Left hindlimb (tissue), 1 donor: ENCODE measurements around the gene CPD.
"Not testable (repeated sequence)": the region's sequence is repeated elsewhere in the genome, so short reads cannot be mapped to it uniquely, and the experiment has no call there.

Source experiments
- DNase-seq: peaks from one replicate; pipeline ENCODE4 v3.0.0-alpha.2; 2018

CPD gene

DNA sequence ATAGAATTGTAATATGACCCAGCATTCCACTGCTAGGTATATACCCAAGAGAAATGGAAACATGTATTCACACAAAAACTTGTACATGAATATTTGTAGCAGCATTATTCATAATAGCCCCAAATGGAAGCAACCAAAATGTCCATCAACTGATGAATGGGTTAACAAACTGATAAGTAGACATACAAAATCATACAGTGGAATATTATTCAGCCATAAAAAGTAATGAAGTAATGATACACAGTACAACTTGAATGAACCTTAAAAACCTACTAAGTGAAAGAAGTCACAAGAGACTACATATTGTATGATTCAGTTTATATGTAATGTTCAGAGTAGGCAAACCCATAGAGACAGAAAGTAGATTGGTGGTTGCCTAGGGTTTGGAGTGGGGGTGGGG lies 58.0 kb downstream of the CPD start:
- no peak for DNase-seq

DNA sequence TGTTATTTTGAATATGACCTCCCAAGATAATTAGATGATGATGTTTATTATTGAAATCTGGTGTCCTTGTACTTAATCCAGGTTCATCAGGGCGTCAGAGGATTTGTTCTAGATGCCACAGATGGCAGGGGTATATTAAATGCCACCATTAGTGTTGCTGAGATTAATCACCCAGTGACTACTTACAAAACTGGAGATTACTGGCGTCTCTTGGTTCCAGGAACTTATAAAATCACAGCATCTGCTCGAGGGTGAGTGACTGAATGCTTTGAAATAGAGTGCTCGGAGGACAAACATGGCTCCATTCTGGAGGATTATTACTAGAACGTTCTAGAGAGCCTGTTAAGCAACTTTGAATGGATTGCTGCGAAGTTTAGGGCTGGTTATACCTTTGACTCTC lies 65.0 kb downstream of the CPD start:
- no peak for DNase-seq

DNA sequence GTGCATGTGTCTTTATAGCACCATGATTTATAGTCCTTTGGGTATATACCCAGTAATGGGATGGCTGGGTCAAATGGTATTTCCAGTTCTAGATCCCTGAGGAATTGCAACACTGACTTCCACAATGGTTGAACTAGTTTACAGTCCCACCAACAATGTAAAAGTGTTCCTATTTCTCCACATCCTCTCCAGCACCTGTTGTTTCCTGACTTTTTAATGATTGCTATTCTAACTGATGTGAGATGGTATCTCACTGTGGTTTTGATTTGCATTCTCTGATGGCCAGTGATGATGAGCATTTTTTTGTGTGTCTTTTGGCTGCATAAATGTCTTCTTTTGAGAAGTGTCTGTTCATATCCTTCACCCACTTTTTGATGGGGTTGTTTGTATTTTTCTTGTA lies 67.9 kb downstream of the CPD start:
- DNase-seq = not testable (repeated sequence)

DNA sequence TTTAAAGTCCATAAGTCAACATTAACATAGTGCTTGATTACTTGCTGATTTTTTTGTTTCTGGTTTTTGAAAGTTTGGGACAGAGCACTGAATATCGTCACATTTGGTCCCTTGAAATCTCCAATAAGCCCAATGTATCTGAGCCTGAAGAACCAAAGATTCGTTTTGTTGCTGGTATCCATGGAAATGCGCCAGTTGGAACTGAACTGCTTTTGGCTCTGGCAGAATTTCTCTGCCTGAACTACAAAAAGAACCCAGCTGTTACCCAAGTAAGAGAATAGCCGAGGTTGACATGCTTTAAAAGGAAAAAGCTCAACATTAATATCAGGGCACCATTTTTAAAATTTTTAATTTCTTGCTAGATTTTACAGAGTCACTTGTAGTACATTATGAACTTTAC lies 70.8 kb downstream of the CPD start:
- no peak for DNase-seq

DNA sequence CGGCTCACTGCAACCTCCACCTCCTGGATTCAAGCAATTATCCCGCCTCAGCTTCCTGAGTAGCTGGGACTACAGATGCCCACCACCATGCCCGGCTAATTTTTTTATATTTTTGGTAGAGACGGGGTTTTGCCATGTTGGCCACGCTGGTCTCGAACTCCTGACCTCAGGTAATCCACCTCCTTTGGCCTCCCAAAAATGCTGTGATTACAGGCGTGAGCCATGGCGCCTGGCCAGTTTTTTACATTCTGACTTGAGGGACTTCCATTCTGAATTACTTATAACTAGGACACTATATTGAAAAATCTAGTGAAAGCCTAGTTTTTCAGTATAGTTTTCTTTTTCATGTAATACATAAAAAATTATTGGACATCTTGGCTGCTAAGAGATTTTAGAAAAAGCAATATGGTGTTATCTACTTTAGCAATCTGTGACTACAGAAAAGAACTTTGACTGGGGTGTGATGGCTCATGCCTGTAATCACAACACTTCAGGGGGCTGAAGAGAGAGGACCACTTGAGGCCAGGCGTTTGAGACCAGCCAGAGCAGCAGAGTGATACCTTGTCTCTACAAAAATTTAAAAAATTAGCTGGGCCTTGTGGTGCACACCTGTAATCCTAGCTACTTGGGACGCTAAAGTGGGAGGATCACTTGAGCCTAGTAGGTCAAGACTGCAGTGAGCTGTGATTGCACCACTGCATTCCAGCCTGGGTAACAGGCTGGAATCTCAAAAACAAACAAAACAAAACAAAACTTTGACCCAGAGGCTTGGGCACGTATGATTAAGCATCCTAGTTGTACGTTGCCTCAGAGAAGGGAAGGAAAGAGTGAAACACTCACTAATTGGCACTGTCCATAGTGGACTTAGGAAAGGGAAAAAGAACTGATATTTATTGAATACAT lies 71.6 kb downstream of the CPD start:
- no peak for DNase-seq

DNA sequence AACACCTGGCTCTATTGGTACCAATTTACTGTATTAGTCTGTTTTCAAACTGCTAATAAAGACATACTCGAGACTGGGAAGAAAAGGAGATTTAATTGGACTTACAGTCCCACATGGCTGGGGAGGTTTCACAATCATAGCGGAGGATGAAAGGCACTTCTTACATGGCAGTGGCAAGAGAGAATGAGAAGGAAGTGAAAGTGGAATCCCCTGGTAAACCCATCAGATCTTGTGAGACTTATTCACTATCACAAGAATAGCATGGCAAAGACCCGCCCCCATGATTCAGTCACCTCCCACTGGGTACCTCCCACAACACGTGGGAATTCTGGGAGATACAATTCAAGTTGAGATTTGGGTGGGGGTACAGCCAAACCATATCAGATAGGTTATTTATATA lies 75.9 kb downstream of the CPD start:
- DNase-seq = no peak

DNA sequence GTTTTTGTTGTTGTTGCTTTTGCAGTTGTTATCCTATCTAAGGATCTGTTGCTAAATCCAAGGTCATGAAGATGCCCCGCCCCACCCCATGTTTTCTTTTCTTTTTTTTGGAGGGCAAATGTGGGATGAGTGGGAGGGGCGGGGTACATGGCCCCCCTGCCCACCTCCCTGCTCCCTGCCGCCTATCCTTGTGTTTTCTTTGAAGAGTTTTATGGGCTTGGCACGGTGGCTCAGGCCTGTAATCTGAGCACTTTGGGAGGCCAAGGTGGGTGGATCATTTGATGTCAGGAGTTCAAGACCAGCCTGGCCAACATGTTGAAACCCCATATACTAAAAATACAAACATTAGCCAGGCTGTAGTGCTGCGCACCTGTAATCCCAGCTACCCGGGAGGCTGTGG lies 79.6 kb downstream of the CPD start:
- DNase-seq = no peak

DNA sequence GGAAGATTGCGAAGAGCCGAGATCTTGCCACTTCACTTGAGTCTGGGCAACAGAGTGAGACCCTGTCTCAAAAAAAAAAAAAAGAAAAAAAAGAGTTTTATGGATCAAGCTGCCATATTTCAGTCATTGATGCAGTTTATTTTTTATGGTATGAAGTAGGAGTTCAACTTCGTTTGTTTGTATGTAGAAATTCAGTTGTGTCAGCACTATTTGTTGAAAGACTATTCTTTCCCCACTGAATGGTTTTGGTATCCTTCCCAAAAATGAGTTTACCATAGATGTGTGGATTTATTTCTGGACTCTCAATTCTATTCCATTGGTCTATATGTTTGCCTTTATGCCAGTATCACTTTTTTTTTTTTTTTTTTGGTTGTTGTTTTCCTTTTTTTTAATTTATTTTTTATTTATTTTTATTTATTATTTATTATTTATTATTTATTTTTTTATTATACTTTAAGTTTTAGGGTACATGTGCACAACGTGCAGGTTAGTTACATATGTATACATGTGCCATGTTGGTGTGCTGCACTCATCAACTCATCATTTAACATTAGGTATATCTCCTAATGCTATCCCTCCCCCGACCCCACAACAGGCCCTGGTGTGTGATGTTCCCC lies 80.2 kb downstream of the CPD start:
- not testable (repeated sequence) for DNase-seq

DNA sequence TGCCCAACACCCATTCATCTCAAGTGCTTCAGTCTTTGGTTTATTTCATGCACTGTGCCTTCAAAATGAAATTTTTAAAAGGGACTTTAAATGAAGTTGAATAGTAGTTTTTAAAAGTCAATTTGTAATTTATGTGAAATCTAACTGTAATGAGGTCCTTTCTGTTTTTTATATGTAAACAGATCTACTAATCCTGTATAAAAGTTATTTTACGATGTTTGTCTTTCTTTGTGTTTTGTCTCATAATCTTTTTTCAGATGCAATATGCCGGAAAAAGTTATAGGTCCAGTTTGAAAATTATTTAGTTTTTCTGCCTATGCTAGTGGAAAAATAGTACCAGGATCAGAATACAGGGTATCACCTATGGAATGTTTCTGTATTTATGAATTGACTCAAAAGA lies 89.7 kb downstream of the CPD start:
- no peak for DNase-seq

DNA sequence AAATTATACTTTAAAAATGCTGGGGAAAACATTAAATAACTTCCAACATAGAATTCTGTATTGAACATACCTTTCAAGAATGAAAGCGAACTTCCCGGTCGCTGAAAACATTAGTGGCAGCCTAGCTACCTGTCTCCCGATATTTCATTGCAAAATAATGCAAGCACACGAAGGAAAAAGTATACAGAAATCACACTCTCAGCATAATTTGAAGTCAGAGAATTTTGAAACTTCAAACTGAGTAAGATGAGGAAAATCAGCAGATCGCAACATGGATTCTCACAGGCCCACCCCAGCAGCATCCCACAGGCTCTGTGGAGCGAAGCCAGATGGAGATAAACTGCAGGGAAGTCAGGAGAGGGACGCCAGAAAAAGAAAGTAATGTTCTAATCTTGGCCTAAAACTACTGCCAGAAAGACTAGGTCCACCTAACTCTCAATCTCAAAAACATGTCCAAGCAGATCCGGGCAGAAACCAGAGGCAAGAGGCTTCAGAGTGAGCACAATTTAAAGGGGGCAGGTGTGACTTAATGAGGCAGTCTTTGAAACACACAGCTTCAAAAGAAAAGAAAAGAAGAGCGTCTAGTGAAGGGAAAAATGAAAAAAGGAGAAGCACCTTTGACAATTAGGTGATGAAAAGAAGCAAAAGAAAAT lies 93.6 kb downstream of the CPD start:
- DNase-seq = no peak

DNA sequence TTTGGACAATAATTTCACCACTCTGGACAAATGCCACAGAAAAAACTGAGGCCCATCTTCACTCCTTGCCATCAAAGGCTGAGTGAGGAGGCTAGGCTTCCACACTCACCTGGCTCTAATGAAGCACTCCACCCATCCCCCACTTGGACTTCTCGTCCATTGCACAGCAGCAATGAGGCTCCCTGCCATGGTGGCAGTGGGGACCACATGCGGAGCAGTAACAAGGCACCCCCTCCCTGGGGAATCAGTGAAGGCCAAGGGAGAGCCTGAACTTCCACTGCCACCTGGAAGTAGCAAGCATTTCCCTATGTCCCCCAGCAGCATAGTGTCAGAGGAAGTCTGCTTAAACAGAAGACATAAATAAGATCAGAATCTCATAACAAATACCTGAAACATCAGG lies 96.5 kb downstream of the CPD start:
- DNase-seq = no peak

DNA sequence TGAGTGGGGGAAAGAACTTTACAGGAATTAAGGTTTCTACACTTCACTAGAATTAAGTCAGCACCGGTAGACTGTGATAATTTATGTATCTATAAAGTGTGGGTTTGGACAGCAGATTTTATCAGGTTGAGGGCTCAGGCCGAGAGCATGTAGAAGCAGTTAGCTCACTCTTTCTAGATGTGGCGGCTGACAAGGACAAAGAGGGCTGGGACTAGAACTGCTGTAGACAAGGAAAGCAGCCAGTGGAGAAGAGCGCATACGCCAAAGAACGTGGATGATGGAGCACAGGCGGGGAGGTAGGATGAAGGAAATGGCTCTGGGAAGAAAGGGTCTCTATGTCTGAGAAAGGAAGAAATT lies 98.0 kb downstream of the CPD start:
- no peak for DNase-seq

DNA sequence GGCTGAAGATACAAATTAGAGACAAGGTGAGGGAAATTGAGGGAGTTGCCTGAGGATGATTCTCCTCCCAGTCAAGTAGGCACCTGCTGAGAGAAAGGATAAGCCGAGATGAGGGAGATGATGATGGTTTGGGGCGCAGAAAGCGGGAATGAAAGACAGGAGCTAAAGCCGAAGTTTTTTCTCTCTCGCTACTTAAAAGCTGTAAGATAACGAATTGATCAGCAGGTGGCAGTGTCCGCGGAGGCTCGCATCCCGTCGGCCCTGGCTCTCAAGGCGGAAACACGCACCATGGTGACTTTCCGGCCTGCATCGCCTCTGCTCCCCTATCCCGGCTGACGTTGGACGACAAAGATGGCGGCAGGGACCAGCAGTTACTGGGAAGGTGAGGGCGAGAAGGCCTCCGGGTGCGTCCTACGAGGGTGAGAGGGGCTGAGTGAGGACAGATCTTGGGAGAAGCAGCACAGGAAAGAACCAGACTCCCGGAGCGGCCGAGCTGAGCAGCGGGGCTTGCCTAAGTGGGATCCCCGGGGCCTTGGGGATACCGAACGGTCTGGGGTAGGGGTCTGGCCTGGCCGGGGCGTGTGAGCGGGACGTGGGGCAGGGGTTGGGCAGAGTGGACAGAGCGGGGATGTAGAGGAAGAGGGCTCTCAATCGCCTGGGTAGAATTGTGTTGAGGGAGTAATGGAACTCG lies 98.5 kb downstream of the CPD start, which contains the start of gene GOSR1:
GOSR1 (plus strand) TSS at position 326 of the 691 bp plus-strand sequence; CDS start at position 352, 26 bp downstream.
- DNase-seq = peak; percentile 95

DNA sequence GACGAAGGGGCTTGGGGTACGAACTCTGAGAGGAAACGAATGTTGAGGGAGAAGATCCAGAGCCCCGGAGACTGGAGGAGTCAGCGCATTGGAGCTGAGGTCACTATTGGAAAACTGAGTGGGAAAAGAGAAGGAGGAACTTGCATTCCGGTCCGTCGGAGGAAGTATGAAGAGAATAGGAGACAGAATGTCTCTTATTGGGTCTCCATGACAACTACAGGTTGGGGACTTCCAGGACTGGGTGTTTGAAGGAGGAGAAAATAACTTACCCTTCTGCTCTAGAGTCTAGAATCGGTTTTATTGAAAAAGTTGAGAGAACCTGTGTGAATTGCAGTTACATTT lies 99.0 kb downstream of the CPD start:
- DNase-seq = no peak

DNA sequence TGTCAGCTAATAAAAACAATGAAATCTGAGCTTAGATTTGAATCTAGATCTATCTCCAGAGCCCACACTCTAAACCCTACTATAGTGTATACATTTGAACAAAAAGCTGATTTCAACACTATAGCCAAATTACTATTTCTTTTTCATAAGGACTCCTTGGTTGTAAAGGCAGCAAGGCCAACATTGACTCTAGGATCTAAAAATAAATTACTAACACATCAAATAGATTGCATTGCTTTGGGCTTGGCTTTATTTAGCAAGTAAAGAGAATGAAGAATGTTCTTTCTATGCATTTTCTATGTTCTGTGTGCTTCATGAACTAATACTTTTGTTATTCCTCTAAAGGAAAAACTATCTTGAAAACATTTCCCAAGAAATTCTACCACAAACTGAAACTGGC lies 103.8 kb downstream of the CPD start:
- DNase-seq = no peak

DNA sequence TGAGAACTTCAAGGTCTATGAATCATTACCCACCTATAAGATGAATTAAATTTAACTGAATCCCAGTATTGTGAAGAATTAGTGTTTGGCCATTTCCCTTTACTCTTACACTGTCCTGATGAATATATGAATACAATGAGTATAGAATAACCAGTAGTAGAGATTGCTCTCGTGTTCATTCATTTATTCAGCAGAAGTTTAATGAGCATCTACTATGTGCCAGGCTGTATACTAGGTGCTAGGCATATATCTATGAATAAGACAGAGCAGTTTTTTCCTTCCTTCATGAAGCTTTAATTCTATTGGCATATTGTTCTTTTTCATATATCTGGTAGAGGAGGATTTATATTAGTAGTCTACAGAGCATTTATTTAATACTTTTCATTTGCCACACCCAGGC lies 104.4 kb downstream of the CPD start:
- no peak for DNase-seq

DNA sequence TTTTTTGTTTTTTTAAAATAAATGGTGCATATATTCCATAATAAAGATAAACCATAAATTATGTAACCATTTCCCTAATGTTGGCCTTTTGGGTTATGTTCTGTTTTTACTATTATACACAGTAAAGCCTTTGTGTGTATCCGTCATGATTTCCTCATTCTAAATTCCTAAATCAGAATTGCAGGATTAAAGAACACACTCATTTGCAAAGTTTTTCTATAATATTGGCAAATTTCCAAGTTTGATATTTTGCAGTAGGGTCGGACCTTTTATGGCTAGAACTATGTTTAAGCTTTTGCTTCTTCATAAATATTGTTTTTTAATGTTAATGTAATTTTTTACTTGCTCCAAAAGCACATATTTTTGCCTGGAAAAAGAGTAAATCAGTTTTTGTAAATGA lies 115.1 kb downstream of the CPD start:
- DNase-seq = no peak

DNA sequence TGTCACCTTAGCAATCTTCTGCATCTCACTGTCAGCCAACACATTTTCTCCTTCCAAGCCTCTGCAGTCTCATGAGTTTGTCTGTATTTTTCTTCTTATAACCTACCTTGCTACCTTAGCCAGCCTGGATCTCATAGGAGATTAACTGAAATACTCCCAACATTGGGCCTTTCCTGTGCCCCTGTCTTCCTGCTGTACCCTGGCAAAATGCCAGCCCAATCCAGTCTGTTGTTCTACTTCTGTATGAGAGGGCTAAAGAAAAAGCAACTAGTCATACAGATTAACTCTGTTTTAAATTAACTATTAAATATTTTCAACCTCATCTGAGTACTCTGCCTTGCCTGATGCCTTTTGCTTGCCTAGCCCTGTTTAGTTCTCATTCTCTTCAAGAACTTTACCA lies 116.9 kb downstream of the CPD start:
- DNase-seq = no peak

DNA sequence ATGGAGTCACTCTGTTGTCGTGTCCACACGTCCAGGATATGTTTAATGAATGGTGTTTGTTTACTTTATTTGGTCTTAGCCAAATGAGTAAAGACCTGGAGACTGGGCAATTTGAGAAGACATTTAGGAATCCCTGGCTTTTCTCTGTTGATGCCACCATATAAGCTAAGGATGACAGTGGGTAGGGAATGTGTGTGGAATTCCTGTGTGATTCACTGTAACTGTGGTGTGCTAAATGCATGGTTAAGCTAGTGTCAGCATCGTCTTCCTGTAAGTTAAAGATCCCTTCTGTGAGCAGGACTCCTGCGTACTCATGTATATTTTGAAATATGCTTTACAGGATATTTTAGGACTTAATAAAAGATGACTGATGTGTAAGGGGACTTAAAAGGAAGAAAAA lies 124.8 kb downstream of the CPD start:
- DNase-seq = no peak

DNA sequence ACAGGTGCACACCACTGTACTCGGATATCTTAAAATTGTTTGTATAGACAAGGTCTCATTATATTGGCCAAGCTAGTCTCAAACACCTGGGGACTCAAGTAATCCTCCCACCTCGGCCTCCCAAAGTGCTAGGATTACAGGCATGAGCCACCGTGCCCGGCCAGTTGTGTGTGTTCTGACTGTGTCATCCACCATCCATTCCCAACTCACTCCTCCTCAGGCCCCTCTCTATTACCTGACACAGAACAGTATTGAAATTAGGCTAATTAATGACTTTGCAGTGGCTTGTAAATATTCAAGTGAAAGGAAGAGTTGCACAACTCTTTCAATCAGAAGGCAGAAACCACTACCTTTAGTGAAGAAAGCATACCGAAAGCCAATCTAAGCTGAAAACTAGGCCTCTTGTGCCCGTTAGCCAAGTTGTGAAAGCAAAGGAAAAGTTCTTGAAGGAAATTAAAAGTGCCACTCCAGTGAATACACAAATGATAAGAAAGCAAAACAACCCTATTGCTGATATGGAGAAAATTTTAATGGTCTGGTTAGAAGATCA lies 127.2 kb downstream of the CPD start:
- DNase-seq = no peak

DNA sequence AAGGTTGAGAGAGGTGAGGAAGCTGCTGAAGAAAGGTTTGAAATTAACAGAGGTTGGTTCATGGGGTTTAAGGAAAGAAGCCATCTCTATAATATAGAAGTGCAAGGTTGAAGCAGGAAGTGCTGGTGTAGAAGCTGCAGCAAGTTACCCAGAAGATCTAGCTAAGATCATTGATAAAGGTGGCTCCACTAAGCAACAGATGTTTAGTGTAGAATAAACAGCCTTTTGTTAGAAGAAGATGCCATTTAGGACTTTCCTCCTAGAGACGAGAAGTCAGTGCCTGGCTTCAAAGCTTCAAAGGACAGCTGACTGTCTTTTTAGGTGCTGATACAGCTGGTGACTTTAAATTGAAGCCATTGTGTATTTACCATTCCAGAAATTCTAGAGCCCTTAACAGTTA lies 127.8 kb downstream of the CPD start:
- no peak for DNase-seq

DNA sequence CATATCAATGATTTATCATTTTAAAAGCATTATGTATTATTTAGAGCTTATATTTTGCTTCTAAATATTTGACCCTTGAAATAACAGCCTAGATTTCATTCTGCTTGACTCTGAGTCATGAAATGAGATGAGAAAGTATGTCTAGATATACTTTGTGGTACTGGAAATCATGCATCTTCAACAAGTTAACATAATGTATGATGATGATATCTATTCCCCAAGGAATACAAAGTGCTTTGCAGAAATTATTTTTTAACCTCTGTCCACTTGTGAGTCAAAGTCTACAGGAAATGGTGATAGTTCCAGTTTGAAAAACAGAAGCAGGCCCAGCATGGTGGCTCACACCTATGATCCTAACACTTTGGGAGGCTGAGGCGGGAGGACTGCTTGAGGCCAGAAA lies 134.6 kb downstream of the CPD start:
- DNase-seq = no peak

DNA sequence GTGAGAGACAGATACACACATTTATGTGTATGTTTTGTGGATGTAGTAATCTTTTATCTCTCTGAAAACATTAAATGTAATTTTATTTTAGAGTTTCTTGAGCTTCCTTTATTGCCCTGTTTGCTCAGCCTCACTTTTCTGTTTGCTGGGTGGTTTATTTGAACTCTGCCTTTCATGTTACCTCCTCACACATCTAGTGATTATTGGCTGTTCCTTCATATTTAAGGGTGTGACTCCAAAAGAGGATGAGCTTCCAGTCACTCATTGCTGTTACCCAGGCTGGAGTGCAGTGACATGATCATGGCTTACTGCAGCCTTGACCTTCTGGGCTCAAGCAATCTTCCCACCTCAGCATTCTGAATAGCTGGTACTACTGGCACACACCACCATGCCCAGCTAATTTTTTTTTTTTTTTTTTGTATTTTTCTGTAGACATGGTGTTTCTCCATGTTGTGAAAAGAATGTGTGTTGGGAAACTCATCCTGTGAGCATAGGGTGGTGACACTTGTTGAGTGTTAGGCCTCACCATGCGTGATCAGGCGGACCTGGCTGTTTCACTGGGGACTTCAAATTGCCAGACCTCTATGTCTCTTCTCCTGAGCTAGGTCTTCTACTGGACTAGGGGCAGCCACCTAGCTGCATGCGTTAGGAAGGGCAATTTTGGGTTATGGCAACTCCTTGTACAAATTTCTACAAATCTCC lies 136.3 kb downstream of the CPD start:
- no peak for DNase-seq
